Measurements from ENCODE around the gene SLC22A12.

SLC22A12 gene

GRCh38 chr11:64647019-64647779 lies 56.2 kb downstream of the SLC22A12 start:
- Histone ChIP-seq H3K27ac (ENCODE audit: low read length) (no peak overlapping the region), H3K36me3 (ENCODE audit: control insufficient read depth in 1 of 2, insufficient read depth in 2 of 2, low read length in 2 of 2) (no peaks in the 10 kb centered on the region), H3K4me3 (ENCODE audit: low read depth in 1 of 2, low read length in 2 of 2) (no peak overlapping the region), H3K4me1 (ENCODE audit: control insufficient read depth in 1 of 2, insufficient read depth in 2 of 2, low read length in 2 of 2) (peaks cover 0 to 7% of the 10 kb centered on the region in 2 donors), H3K9me3 (ENCODE audit: control insufficient read depth in 1 of 2, low read length in 2 of 2) (no peaks in the 10 kb centered on the region), H3K27me3 (ENCODE audit: low read depth, low read length) (peaks cover 18% of the 10 kb centered on the region)

GRCh38 chr11:64648551-64648950 lies 57.5 kb downstream of the SLC22A12 start:
- Histone ChIP-seq H3K36me3 (ENCODE audit: control insufficient read depth in 1 of 2, insufficient read depth in 2 of 2, low read length in 2 of 2) (no peaks in the 10 kb centered on the region), H3K9me3 (ENCODE audit: control insufficient read depth in 1 of 2, low read length in 2 of 2) (no peaks in the 10 kb centered on the region), H3K27ac (ENCODE audit: low read length) (no peak overlapping the region), H3K27me3 (ENCODE audit: low read depth, low read length) (peaks cover 17% of the 10 kb centered on the region), H3K4me1 (ENCODE audit: control insufficient read depth in 1 of 2, insufficient read depth in 2 of 2, low read length in 2 of 2) (peaks cover 0 to 7% of the 10 kb centered on the region in 2 donors), H3K4me3 (ENCODE audit: low read depth in 1 of 2, low read length in 2 of 2) (no peak overlapping the region)

- H3K27ac ChIP-seq (ENCODE audit: low read length) = no peak overlapping the region
These were observed 58.3 kb downstream of the SLC22A12 start for GRCh38 chr11:64649291-64649697.

DNA sequence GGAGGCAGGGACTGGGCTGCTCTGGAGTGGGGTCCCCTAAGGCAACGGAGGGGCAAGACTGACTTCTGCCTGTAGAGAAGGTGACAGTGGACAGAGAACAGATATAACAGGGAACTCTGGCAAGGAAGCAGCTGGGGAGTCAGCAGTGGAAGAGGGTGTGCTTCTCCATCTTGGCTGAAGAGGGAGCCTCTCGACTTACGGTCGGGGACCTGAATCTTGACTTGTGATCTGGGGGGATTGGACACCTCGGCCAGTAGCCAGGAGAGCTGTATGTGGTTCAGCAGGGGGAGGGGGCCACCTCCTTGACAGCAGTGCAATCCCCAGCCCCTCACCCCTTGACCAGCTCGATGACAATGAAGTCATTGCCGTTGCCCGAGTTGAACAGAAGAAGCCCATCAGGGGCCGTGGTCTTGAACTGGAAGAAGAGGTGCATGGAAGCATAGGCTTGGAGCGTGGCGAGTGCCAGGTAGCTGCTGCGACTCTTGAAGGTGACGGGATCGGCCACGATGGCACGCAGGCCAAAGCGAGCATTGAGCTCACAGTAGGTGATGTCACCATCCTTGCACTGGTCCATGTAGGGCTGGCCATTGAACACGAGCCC lies 60.0 kb downstream of the SLC22A12 start:
- peaks cover 3% of the 10 kb centered on the region for H3K27me3 ChIP-seq (ENCODE audit: low read depth, low read length)
- no peak overlapping the region for H3K27ac ChIP-seq (ENCODE audit: low read length)
- H3K9me3 ChIP-seq (ENCODE audit: control insufficient read depth in 1 of 2, low read length in 2 of 2) = no peaks in the 10 kb centered on the region
- no peaks in the 10 kb centered on the region for H3K4me1 ChIP-seq (ENCODE audit: control insufficient read depth in 1 of 2, insufficient read depth in 2 of 2, low read length in 2 of 2)
- H3K4me3 ChIP-seq (ENCODE audit: low read depth in 1 of 2, low read length in 2 of 2) = no peak overlapping the region
- no peaks in the 10 kb centered on the region for H3K36me3 ChIP-seq (ENCODE audit: control insufficient read depth in 1 of 2, insufficient read depth in 2 of 2, low read length in 2 of 2)

More at GRCh38 chr11:64649291-64649697, 58.3 kb downstream of the SLC22A12 start:
- Histone ChIP-seq H3K27me3 (ENCODE audit: low read depth, low read length) (peaks cover 12% of the 10 kb centered on the region), H3K4me1 (ENCODE audit: control insufficient read depth in 1 of 2, insufficient read depth in 2 of 2, low read length in 2 of 2) (peaks cover 0 to 2% of the 10 kb centered on the region in 2 donors), H3K4me3 (ENCODE audit: low read depth in 1 of 2, low read length in 2 of 2) (no peak overlapping the region), H3K9me3 (ENCODE audit: control insufficient read depth in 1 of 2, low read length in 2 of 2) (no peaks in the 10 kb centered on the region), H3K36me3 (ENCODE audit: control insufficient read depth in 1 of 2, insufficient read depth in 2 of 2, low read length in 2 of 2) (no peaks in the 10 kb centered on the region)
